Neural cell (in vitro differentiated cells): ENCODE data around the gene A4GALT. TPM values are rescaled to one million over a fixed set of nuclear protein-coding genes. Genes with fewer than 3 reads are reported as not detected.

Source experiments
- H2AFZ ChIP-seq: fragments of 200-600, 300-800 bp; sonication (generic), shearing (Covaris generic); 2 replicates; pipeline ENCODE4 v1.6.0; 2014; ENCODE audit warnings: low read depth, mild to moderate bottlenecking, antibody characterized with exemption, low read length, moderate library complexity
- H3F3A ChIP-seq: fragments of 200-600 bp; shearing (Covaris generic); 2 replicates; pipeline ENCODE4 v1.6.1; 2016; ENCODE audit warnings: mild to moderate bottlenecking, moderate library complexity, mixed read lengths, antibody characterized with exemption, low read length; ENCODE audit not compliant: insufficient read depth, poor library complexity, severe bottlenecking
- H3K27ac ChIP-seq: fragments of 200-600, 300-800 bp; sonication (generic), shearing (Covaris generic); 2 replicates; pipeline ENCODE4 v1.5.1; 2014; ENCODE audit warnings: mild to moderate bottlenecking, low read length, moderate library complexity
- H3K27me3 ChIP-seq: fragments of 300-800, 200-600 bp; sonication (generic), shearing (Covaris generic); 2 replicates; pipeline ENCODE4 v1.6.0; 2014; ENCODE audit warnings: mild to moderate bottlenecking, low read depth, low read length, moderate library complexity; ENCODE audit not compliant: insufficient read depth
- H3K36me3 ChIP-seq: fragments of 300-800, 200-600 bp; sonication (generic), shearing (Covaris generic); 2 replicates; pipeline ENCODE4 v1.5.1; 2014; ENCODE audit warnings: mild to moderate bottlenecking, antibody characterized with exemption, low read length, moderate library complexity; ENCODE audit not compliant: insufficient read depth
- H3K4me2 ChIP-seq: fragments of 300-800, 200-600 bp; sonication (generic), shearing (Covaris generic); 2 replicates; pipeline ENCODE4 v1.6.0; 2014; ENCODE audit warnings: mild to moderate bottlenecking, low read length
- H3K4me3 ChIP-seq: fragments of 300-800, 200-600 bp; sonication (generic), shearing (Covaris generic); 2 replicates; pipeline ENCODE4 v1.5.1; 2014; ENCODE audit warnings: mild to moderate bottlenecking, low read length, moderate library complexity
- H3K79me2 ChIP-seq: fragments of 200-600 bp; shearing (Covaris generic); replicated peaks from 2 replicates; pipeline ENCODE4 v1.6.0; 2014; ENCODE audit warnings: mild to moderate bottlenecking, low read length, moderate library complexity; ENCODE audit not compliant: insufficient read depth
- H3K9ac ChIP-seq: fragments of 300-800, 200-600 bp; sonication (generic), shearing (Covaris generic); 2 replicates; pipeline ENCODE4 v1.6.1; 2016; ENCODE audit warnings: mild to moderate bottlenecking, low read length, mixed read lengths
- H3K9me2 ChIP-seq: fragments of 200-600 bp; shearing (Covaris generic); 2 replicates; pipeline ENCODE4 v1.6.1; 2016; ENCODE audit warnings: mild to moderate bottlenecking, low read length, mixed read lengths; ENCODE audit not compliant: insufficient read depth
- H3K9me3 ChIP-seq: fragments of 200-600, 300-800 bp; sonication (generic), shearing (Covaris generic); 2 replicates; pipeline ENCODE4 v1.6.1; 2016; ENCODE audit warnings: mild to moderate bottlenecking, mixed run types, low read length, moderate library complexity, mixed read lengths
- H4K20me1 ChIP-seq: fragments of 200-600 bp; shearing (Covaris generic); 2 replicates; pipeline ENCODE4 v1.6.1; 2016; ENCODE audit warnings: mild to moderate bottlenecking, mixed run types; ENCODE audit not compliant: insufficient read depth
- CTCF ChIP-seq: fragments of 450-650 bp; IDR thresholded peaks from 2 replicates; pipeline ENCODE4 v1.5.1; 2014; ENCODE audit warnings: antibody characterized with exemption, mild to moderate bottlenecking, moderate library complexity; ENCODE audit not compliant: poor library complexity, severe bottlenecking
- EP300 ChIP-seq: fragments of 450-650 bp; conservative IDR thresholded peaks from 2 replicates; pipeline ENCODE4 v1.6.1; 2014; ENCODE audit warnings: antibody characterized with exemption, mild to moderate bottlenecking, moderate library complexity; ENCODE audit not compliant: poor library complexity, severe bottlenecking
- EZH2 ChIP-seq: fragments of 200-600, 300-800 bp; shearing (Covaris generic), sonication (generic); IDR thresholded peaks from 2 replicates; pipeline ENCODE4 v1.6.1; 2014; ENCODE audit warnings: antibody characterized with exemption, low read length, borderline replicate concordance, mild to moderate bottlenecking; ENCODE audit not compliant: insufficient read depth, poor library complexity, severe bottlenecking
- MXI1 ChIP-seq: fragments of 450-650 bp; conservative IDR thresholded peaks from 2 replicates; pipeline ENCODE4 v1.6.1; 2014; ENCODE audit warnings: antibody characterized with exemption, mild to moderate bottlenecking; ENCODE audit not compliant: poor library complexity, severe bottlenecking
- POLR2AphosphoS5 ChIP-seq: IDR thresholded peaks from 2 replicates; pipeline ENCODE4 v1.6.1; 2012
- RAD21 ChIP-seq: fragments of 450-650 bp; conservative IDR thresholded peaks from 2 replicates; pipeline ENCODE4 v1.6.1; 2014; ENCODE audit warnings: antibody characterized with exemption, mild to moderate bottlenecking, moderate library complexity
- REST ChIP-seq: IDR thresholded peaks from 2 replicates; pipeline ENCODE4 v1.6.1; 2012; ENCODE audit warnings: borderline replicate concordance
- SMC3 ChIP-seq: fragments of 450-650 bp; conservative IDR thresholded peaks from 2 replicates; pipeline ENCODE4 v1.6.1; 2014; ENCODE audit warnings: antibody characterized with exemption, mild to moderate bottlenecking, moderate library complexity; ENCODE audit not compliant: poor library complexity
- TAF1 ChIP-seq: IDR thresholded peaks from 2 replicates; pipeline ENCODE4 v1.6.1; 2012; ENCODE audit warnings: low read depth
- polyA plus RNA-seq: library from polyadenylated mRNA; depleted of rRNA; stranded (reverse); fragments of >200 nt; gene quantifications from 2 replicates; pipeline ENCODE4 v1.2.3, GENCODE V29; 2014

The A4GALT gene
- polyA plus RNA-seq, 1 donor from 2014 or later = not detected

GRCh38 chr22:42693763-42694683 is 26.6 kb downstream of the A4GALT start:
- H4K20me1 ChIP-seq = no peaks in the 10 kb centered on the region
- H3K9me2 ChIP-seq = no peaks in the 10 kb centered on the region
- H3K36me3 ChIP-seq = no peaks in the 10 kb centered on the region
- H3K79me2 ChIP-seq = no peaks in the 10 kb centered on the region
- TF ChIP-seq EP300 (no peak), EZH2 (no peak), TAF1 (no peak), CTCF (no peak), REST (no peak), MXI1 (no peak), RAD21 (no peak), POLR2AphosphoS5 (no peak), SMC3 (no peak)
- no peak overlapping the region for H3K9ac ChIP-seq
- H2AFZ ChIP-seq = no peak overlapping the region
- no peak overlapping the region for H3K4me3 ChIP-seq
- no peaks in the 10 kb centered on the region for H3K9me3 ChIP-seq
- no peaks in the 10 kb centered on the region for H3K27me3 ChIP-seq
- no peaks in the 10 kb centered on the region for H3F3A ChIP-seq
- H3K27ac ChIP-seq = no peak overlapping the region
- H3K4me2 ChIP-seq = no peak overlapping the region

GRCh38 chr22:42693055-42693762 is 27.5 kb downstream of the A4GALT start:
- TF ChIP-seq EP300 (no peak), EZH2 (no peak), SMC3 (no peak), TAF1 (no peak), CTCF (no peak), RAD21 (no peak), POLR2AphosphoS5 (no peak), MXI1 (no peak), REST (no peak)
- Histone ChIP-seq H4K20me1 (no peaks in the 10 kb centered on the region), H3F3A (no peaks in the 10 kb centered on the region), H3K9me3 (no peaks in the 10 kb centered on the region), H3K9ac (no peak overlapping the region), H3K4me2 (no peak overlapping the region), H3K79me2 (no peaks in the 10 kb centered on the region), H3K36me3 (no peaks in the 10 kb centered on the region), H3K4me3 (no peak overlapping the region), H2AFZ (no peak overlapping the region), H3K27ac (no peak overlapping the region), H3K27me3 (no peaks in the 10 kb centered on the region), H3K9me2 (no peaks in the 10 kb centered on the region)
